ENCODE data around the gene CASP7. TPM values are rescaled to one million over a fixed set of nuclear protein-coding genes. Genes with fewer than 3 reads are reported as not detected.

CASP7 gene
- total and polyA plus RNA-seq, 10 of the 15 experiments (the other 5 are each of a cell fraction or from before 2014, with no cell fraction given) = 23.7 to 34.4 (median 28.7) TPM

DNA sequence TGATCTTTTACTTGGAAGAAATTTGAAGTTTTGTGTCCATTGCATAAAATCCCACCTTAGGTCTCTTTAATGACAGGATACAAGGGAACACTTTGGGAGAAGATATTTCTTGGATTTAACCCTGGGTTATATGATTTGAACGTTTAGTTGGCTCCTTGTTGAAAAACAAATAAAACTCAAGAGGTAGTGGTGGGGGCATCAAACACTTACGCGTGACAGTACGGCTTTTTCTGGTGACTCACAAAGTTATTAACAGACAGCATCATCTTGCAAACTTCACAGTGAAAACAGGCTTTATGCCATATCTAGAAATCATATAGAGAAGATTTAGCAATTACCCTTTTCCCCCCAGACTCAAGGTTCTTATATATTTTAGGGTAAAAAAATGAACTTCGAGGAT, 16.6 kb upstream of the CASP7 start:
- Histone ChIP-seq H3K27me3 (replicated peaks in 1 of 2; ENCODE audit: control insufficient read depth in 2 of 2, insufficient read depth in 2 of 2, low read length in 1 of 2) (no peaks in the 10 kb centered on the region), H4K20me1 (ENCODE audit: control insufficient read depth, insufficient read depth) (no peaks in the 10 kb centered on the region), H3K27ac (ENCODE audit: control insufficient read depth, insufficient read depth) (no peak overlapping the region), H3K4me1 (ENCODE audit: control insufficient read depth, insufficient read depth, low read length) (peaks cover 5% of the 10 kb centered on the region), H3K9me3 (replicated peaks; ENCODE audit: control insufficient read depth, insufficient read depth, low read length) (no peaks in the 10 kb centered on the region), H2AFZ (ENCODE audit: control insufficient read depth, low read depth, low read length) (no peak overlapping the region), H3K36me3 (ENCODE audit: control insufficient read depth in 2 of 2, insufficient read depth in 2 of 2, low read length in 1 of 2) (no peaks in the 10 kb centered on the region), H3K9ac (ENCODE audit: control insufficient read depth, insufficient read depth, low read length) (no peak overlapping the region), H3K4me2 (ENCODE audit: control insufficient read depth, insufficient read depth) (no peak overlapping the region), H3K79me2 (ENCODE audit: control insufficient read depth, insufficient read depth, low read length) (no peaks in the 10 kb centered on the region), H3K4me3 (no peak overlapping the region)
- ChIA-PET CTCF (no interaction called here), POLR2A (no interaction called here), RAD21 (ENCODE audit: unreplicated experiment) (no interaction called here), SMC1A (ENCODE audit: uncharacterized antibody, unreplicated experiment) (interaction anchor here (1.5 kb wide), 1 partner anchor 23 kb away, joined by 3 read pairs; no protein-coding TSS in a partner anchor)
- BruUV-seq (replicated peaks) = no TSS peak
- ATAC-seq (no peak), FAIRE-seq (no peak), DNase-seq (ENCODE audit: low read depth, low spot score) (no peak)
- intact Hi-C loops (cut with micrococcal nuclease; ENCODE audit: unreplicated experiment) (no loop called here), in situ Hi-C loops (cut with MboI) (no loop called here)
- 57% methylated on average over 5 of the region's 5 CpGs for WGBS (ENCODE audit: insufficient coverage, insufficient replicate concordance, low lambda C conversion rate, missing lambda C conversion rate)
- TF ChIP-seq, protein P1, sequence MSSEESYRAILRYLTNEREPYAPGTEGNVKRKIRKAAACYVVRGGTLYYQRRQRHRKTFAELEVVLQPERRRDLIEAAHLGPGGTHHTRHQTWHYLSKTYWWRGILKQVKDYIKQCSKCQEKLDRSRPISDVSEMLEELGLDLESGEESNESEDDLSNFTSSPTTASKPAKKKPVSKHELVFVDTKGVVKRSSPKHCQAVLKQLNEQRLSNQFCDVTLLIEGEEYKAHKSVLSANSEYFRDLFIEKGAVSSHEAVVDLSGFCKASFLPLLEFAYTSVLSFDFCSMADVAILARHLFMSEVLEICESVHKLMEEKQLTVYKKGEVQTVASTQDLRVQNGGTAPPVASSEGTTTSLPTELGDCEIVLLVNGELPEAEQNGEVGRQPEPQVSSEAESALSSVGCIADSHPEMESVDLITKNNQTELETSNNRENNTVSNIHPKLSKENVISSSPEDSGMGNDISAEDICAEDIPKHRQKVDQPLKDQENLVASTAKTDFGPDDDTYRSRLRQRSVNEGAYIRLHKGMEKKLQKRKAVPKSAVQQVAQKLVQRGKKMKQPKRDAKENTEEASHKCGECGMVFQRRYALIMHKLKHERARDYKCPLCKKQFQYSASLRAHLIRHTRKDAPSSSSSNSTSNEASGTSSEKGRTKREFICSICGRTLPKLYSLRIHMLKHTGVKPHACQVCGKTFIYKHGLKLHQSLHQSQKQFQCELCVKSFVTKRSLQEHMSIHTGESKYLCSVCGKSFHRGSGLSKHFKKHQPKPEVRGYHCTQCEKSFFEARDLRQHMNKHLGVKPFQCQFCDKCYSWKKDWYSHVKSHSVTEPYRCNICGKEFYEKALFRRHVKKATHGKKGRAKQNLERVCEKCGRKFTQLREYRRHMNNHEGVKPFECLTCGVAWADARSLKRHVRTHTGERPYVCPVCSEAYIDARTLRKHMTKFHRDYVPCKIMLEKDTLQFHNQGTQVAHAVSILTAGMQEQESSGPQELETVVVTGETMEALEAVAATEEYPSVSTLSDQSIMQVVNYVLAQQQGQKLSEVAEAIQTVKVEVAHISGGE (CRISPR knock-in tag; IDR thresholded peaks at IDR 0.05) = no peak
- TF ChIP-seq EZH2 (IDR thresholded peaks at IDR 0.05; ENCODE audit: borderline replicate concordance, control insufficient read depth, low read depth, low read length) = no peak
- no peak for TF ChIP-seq PAX8 (IDR thresholded peaks at IDR 0.05)
- TF ChIP-seq TCF3 (IDR thresholded peaks at IDR 0.05; ENCODE audit: borderline replicate concordance, insufficient read depth, low read depth, low read length) = no peak
- no peak for TF ChIP-seq LARP7 (IDR thresholded peaks at IDR 0.05)
- TF ChIP-seq TCF12 (IDR thresholded peaks at IDR 0.05; ENCODE audit: low read depth, low read length) = no peak
- no peak for TF ChIP-seq MTA3 (IDR thresholded peaks at IDR 0.05; ENCODE audit: borderline replicate concordance, low read length)
- TF ChIP-seq, protein P2, sequence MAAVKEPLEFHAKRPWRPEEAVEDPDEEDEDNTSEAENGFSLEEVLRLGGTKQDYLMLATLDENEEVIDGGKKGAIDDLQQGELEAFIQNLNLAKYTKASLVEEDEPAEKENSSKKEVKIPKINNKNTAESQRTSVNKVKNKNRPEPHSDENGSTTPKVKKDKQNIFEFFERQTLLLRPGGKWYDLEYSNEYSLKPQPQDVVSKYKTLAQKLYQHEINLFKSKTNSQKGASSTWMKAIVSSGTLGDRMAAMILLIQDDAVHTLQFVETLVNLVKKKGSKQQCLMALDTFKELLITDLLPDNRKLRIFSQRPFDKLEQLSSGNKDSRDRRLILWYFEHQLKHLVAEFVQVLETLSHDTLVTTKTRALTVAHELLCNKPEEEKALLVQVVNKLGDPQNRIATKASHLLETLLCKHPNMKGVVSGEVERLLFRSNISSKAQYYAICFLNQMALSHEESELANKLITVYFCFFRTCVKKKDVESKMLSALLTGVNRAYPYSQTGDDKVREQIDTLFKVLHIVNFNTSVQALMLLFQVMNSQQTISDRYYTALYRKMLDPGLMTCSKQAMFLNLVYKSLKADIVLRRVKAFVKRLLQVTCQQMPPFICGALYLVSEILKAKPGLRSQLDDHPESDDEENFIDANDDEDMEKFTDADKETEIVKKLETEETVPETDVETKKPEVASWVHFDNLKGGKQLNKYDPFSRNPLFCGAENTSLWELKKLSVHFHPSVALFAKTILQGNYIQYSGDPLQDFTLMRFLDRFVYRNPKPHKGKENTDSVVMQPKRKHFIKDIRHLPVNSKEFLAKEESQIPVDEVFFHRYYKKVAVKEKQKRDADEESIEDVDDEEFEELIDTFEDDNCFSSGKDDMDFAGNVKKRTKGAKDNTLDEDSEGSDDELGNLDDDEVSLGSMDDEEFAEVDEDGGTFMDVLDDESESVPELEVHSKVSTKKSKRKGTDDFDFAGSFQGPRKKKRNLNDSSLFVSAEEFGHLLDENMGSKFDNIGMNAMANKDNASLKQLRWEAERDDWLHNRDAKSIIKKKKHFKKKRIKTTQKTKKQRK (IDR thresholded peaks at IDR 0.05; ENCODE audit: low read depth, low read length) = no peak
- no peak for TF ChIP-seq SMAD5 (IDR thresholded peaks at IDR 0.05; ENCODE audit: low read depth)
- TF ChIP-seq, protein P3, sequence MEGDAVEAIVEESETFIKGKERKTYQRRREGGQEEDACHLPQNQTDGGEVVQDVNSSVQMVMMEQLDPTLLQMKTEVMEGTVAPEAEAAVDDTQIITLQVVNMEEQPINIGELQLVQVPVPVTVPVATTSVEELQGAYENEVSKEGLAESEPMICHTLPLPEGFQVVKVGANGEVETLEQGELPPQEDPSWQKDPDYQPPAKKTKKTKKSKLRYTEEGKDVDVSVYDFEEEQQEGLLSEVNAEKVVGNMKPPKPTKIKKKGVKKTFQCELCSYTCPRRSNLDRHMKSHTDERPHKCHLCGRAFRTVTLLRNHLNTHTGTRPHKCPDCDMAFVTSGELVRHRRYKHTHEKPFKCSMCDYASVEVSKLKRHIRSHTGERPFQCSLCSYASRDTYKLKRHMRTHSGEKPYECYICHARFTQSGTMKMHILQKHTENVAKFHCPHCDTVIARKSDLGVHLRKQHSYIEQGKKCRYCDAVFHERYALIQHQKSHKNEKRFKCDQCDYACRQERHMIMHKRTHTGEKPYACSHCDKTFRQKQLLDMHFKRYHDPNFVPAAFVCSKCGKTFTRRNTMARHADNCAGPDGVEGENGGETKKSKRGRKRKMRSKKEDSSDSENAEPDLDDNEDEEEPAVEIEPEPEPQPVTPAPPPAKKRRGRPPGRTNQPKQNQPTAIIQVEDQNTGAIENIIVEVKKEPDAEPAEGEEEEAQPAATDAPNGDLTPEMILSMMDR (IDR thresholded peaks at IDR 0.05 in 2 of 3, conservative IDR thresholded peaks at IDR 0.05 in 1 of 3; ENCODE audit: control insufficient read depth in 2 of 3, extremely low read depth in 1 of 3, insufficient read depth in 1 of 3, low read depth in 3 of 3, low read length in 3 of 3) = no peak
- no peak for TF ChIP-seq PAX5 (IDR thresholded peaks at IDR 0.05; ENCODE audit: borderline replicate concordance, low read depth, low read length)
- TF ChIP-seq, protein P4, sequence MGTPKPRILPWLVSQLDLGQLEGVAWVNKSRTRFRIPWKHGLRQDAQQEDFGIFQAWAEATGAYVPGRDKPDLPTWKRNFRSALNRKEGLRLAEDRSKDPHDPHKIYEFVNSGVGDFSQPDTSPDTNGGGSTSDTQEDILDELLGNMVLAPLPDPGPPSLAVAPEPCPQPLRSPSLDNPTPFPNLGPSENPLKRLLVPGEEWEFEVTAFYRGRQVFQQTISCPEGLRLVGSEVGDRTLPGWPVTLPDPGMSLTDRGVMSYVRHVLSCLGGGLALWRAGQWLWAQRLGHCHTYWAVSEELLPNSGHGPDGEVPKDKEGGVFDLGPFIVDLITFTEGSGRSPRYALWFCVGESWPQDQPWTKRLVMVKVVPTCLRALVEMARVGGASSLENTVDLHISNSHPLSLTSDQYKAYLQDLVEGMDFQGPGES (IDR thresholded peaks at IDR 0.05) = no peak
- TF ChIP-seq NRF1 (conservative IDR thresholded peaks at IDR 0.05; ENCODE audit: low read depth, low read length) = no peak
- TF ChIP-seq NR2C1 (IDR thresholded peaks at IDR 0.05) = no peak
- TF ChIP-seq KAT2A (conservative IDR thresholded peaks at IDR 0.05; ENCODE audit: control insufficient read depth, low read depth, low read length) = no peak
